Calu3 (cell line): Measurements from ENCODE around the gene RPGRIP1L. TPM values are rescaled to one million over a fixed set of nuclear protein-coding genes. Genes with fewer than 3 reads are reported as not detected.

Experiments used
- BruUV-seq: library from RNA; stranded (reverse); fragments of 400-500 nt; replicated peaks from 2 replicates; lab custom pipeline; 2021; lab: Mats Ljungman, UMichigan
- CTCF ChIA-PET: fragments of 300-600 bp; sonication (Branson Sonifier 250); formaldehyde crosslinking; loops from one replicate; lab custom pipeline; 2022; ENCODE audit warnings: antibody characterized with exemption; lab: Charles Lee
- DNase-seq: peaks from one replicate; pipeline ENCODE4 v3.0.0; 2022
- H3K27ac Mint-ChIP-seq: one replicate; pipeline ENCODE4 v1.8.0; 2022; ENCODE audit warnings: mixed read lengths; ENCODE audit not compliant: unreplicated experiment
- H3K27me3 Mint-ChIP-seq: one replicate; pipeline ENCODE4 v1.8.0; 2022; ENCODE audit warnings: mixed read lengths; ENCODE audit not compliant: unreplicated experiment
- H3K36me3 Mint-ChIP-seq: one replicate; pipeline ENCODE4 v1.8.0; 2022; ENCODE audit warnings: mild to moderate bottlenecking, moderate library complexity, mixed read lengths; ENCODE audit not compliant: insufficient read depth, unreplicated experiment
- H3K4me1 Mint-ChIP-seq: one replicate; pipeline ENCODE4 v1.8.0; 2022; ENCODE audit warnings: mild to moderate bottlenecking, low read depth, mixed read lengths; ENCODE audit not compliant: unreplicated experiment
- H3K4me3 Mint-ChIP-seq: one replicate; pipeline ENCODE4 v1.8.0; 2022; ENCODE audit warnings: mild to moderate bottlenecking, low read depth, moderate library complexity, mixed read lengths; ENCODE audit not compliant: unreplicated experiment
- H3K9me3 Mint-ChIP-seq: one replicate; pipeline ENCODE4 v1.8.0; 2022; ENCODE audit warnings: low read depth, mixed read lengths; ENCODE audit not compliant: unreplicated experiment
- intact Hi-C: fragments of 100-400 bp; cut with micrococcal nuclease; formaldehyde crosslinking; loops from one replicate; pipeline ENCODE4 v1.10.0; 2022; ENCODE audit not compliant: unreplicated experiment
- total RNA-seq: library from RNA; stranded (reverse); gene quantifications from 2 replicates; pipeline ENCODE4 v1.2.3, GENCODE V29; 2022
- TF ChIP-seq, protein P1 (sequence below): fragments of 200-600 bp; IDR thresholded peaks from one replicate; pipeline ENCODE4 v1.8.0; 2022; ENCODE audit warnings: antibody characterized with exemption; ENCODE audit not compliant: unreplicated experiment

Gene RPGRIP1L
- total RNA-seq, 1 experiment from 2014 or later, result 16.6 TPM

DNA sequence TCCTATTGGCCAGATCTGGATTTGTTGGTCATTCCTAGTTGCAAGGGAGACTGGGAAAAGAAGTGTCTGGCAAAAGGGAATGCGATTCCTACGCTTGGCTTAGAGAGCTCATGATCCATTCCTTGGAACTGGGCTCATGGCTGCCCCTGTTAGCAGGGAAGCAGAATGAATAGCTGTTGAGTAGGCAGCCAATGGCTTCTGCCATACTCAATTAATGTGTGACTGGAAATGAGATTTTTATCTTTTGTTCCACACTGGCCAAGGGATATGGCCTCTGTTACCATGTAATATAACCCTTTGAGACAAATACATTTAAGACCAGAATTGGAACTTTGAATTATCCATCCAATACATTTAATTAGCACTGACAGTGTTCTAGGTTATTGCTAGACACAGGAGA, 31.2 kb upstream of the RPGRIP1L start:
- H3K4me1 Mint-ChIP-seq, result peaks cover 10% of the 10 kb centered on the region
- H3K36me3 Mint-ChIP-seq, result no peaks in the 10 kb centered on the region
- no peak overlapping the region for H3K4me3 Mint-ChIP-seq
- CTCF ChIA-PET, result no interaction called here
- no TSS peak for BruUV-seq
- TF ChIP-seq, protein P1, sequence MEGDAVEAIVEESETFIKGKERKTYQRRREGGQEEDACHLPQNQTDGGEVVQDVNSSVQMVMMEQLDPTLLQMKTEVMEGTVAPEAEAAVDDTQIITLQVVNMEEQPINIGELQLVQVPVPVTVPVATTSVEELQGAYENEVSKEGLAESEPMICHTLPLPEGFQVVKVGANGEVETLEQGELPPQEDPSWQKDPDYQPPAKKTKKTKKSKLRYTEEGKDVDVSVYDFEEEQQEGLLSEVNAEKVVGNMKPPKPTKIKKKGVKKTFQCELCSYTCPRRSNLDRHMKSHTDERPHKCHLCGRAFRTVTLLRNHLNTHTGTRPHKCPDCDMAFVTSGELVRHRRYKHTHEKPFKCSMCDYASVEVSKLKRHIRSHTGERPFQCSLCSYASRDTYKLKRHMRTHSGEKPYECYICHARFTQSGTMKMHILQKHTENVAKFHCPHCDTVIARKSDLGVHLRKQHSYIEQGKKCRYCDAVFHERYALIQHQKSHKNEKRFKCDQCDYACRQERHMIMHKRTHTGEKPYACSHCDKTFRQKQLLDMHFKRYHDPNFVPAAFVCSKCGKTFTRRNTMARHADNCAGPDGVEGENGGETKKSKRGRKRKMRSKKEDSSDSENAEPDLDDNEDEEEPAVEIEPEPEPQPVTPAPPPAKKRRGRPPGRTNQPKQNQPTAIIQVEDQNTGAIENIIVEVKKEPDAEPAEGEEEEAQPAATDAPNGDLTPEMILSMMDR, result no peak
- intact Hi-C loops, result no loop called here
- no peak overlapping the region for H3K27ac Mint-ChIP-seq
- no peaks in the 10 kb centered on the region for H3K9me3 Mint-ChIP-seq
- H3K27me3 Mint-ChIP-seq, result no peaks in the 10 kb centered on the region
- DNase-seq, result no peak

DNA sequence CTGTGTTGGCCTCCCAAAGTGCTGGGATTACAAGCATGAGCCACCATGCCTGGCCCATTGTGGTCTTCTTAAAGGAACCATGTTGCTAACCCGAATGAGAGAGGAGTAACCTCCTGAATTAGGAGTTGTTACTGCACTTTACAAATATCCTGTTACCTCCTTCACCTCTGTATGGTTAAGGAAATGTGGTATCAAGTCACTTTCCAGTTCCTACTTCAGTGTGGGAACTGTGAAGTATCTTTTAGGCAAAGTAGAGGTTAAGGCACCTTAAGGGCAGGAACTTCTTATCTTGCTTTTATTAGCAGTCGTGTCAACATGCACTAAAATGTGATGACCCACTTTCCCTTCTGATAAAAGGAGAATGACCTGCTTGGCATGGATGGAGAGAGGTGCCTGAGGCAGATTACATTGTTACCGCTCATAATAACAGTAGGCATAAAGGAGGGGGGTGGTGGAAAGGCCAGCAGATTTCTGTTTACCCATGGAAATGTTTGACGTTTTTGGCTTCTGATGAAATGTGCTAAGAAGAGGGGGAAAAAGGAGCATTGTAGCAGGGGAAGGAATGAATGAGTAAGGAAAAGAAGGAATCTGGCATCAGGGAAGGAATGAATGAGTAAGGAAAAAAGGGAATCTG, 28.8 kb upstream of the RPGRIP1L start:
- no peaks in the 10 kb centered on the region for H3K27me3 Mint-ChIP-seq
- no peaks in the 10 kb centered on the region for H3K9me3 Mint-ChIP-seq
- no TSS peak for BruUV-seq
- TF ChIP-seq, protein P1, result no peak
- no peak for DNase-seq
- H3K36me3 Mint-ChIP-seq, result no peaks in the 10 kb centered on the region
- intact Hi-C loops, result no loop called here
- H3K27ac Mint-ChIP-seq, result peak overlapping the region; percentile 33
- no peak overlapping the region for H3K4me3 Mint-ChIP-seq
- peaks cover 10% of the 10 kb centered on the region for H3K4me1 Mint-ChIP-seq
- CTCF ChIA-PET, result no interaction called here

- CTCF ChIA-PET, result no interaction called here
- TF ChIP-seq, protein P1, result no peak
- no TSS peak for BruUV-seq
- H3K9me3 Mint-ChIP-seq, result no peaks in the 10 kb centered on the region
- intact Hi-C loops, result no loop called here
- no peak overlapping the region for H3K27ac Mint-ChIP-seq
- no peaks in the 10 kb centered on the region for H3K27me3 Mint-ChIP-seq
- peaks cover 19% of the 10 kb centered on the region for H3K4me1 Mint-ChIP-seq
- H3K4me3 Mint-ChIP-seq, result no peak overlapping the region
- no peak for DNase-seq
- no peaks in the 10 kb centered on the region for H3K36me3 Mint-ChIP-seq
These were observed 27.0 kb upstream of the RPGRIP1L start for GRCh38 chr16:53730693-53731092.

GRCh38 chr16:53726625-53727024, 23.0 kb upstream of the RPGRIP1L start:
- Mint-ChIP-seq H3K4me1 (peaks cover 9% of the 10 kb centered on the region), H3K27ac (no peak overlapping the region), H3K4me3 (no peak overlapping the region), H3K9me3 (no peaks in the 10 kb centered on the region), H3K36me3 (no peaks in the 10 kb centered on the region), H3K27me3 (no peaks in the 10 kb centered on the region)
- CTCF ChIA-PET, result no interaction called here
- no peak for DNase-seq
- no TSS peak for BruUV-seq
- intact Hi-C loops, result no loop called here
- TF ChIP-seq, protein P1, result no peak
